DOHH2 (cell line): ENCODE measurements around the gene TAF3.

Source experiments
- CTCF ChIP-seq: fragments of 200-600 bp; sonication (generic); IDR thresholded peaks from one replicate; pipeline ENCODE4 v1.5.1; 2014; ENCODE audit warnings: antibody characterized with exemption, mild to moderate bottlenecking, low read depth, low read length; ENCODE audit not compliant: poor library complexity, severe bottlenecking
- EZH2phosphoT487 ChIP-seq: fragments of 200-600 bp; sonication (generic); IDR thresholded peaks from 2 replicates; pipeline ENCODE4 v1.6.1; 2017; ENCODE audit warnings: borderline replicate concordance, mild to moderate bottlenecking, antibody characterized with exemption, low read length, moderate library complexity, mixed read lengths

DNA sequence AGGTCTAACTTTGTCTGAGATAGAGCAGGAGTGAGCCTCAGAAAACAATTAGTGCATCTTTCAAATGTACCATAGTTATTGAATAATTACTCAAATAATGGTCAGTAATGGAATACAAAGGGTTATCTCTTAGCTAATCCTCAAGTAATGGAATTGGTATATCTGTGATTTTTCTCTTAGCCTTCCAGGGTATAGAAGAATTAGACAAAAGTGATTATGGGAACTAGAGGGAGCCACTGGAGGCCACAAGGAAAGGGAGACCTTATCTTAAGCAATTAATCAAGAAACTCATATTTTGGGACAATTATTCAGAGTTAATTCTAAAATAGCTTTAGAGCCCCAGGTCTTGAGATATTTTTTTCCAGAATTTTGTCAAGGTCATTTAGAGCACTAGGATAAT is 126.2 kb downstream of the TAF3 start:
- TF ChIP-seq CTCF (no peak), EZH2phosphoT487 (no peak)
